ENCODE measurements around the gene TMED8.

DNA sequence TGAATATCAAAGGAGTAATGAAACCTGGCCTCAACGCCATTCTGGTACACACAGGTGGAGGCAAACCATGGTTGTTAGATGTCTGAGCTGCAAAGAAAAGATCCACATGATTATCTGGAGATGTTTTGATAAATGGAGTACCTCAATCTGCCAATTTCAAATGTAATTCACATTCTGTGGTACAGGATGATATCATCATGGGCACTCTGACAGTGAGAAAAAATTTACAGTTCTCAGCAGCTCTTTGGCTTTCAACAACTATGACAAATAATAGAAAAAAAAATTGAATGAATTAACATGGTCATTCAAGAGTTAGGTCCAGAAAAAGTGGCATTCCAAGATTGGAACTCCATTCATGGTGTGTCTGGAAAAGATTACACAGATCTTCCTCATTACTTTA lies 17.3 kb downstream of the TMED8 start:
- TF ChIP-seq YY2 (tag by site-specific recombination; IDR thresholded peaks at IDR 0.05) (no peak), ZEB2 (tag by site-specific recombination; IDR thresholded peaks at IDR 0.05) (no peak), ZNF311 (tag by site-specific recombination; IDR thresholded peaks at IDR 0.05; ENCODE audit: borderline replicate concordance) (no peak), ZNF76 (tag by site-specific recombination; IDR thresholded peaks at IDR 0.05; ENCODE audit: borderline replicate concordance, low read depth) (no peak), ZNF146 (tag by site-specific recombination; IDR thresholded peaks at IDR 0.05) (no peak)
- TF ChIP-seq, protein P1, sequence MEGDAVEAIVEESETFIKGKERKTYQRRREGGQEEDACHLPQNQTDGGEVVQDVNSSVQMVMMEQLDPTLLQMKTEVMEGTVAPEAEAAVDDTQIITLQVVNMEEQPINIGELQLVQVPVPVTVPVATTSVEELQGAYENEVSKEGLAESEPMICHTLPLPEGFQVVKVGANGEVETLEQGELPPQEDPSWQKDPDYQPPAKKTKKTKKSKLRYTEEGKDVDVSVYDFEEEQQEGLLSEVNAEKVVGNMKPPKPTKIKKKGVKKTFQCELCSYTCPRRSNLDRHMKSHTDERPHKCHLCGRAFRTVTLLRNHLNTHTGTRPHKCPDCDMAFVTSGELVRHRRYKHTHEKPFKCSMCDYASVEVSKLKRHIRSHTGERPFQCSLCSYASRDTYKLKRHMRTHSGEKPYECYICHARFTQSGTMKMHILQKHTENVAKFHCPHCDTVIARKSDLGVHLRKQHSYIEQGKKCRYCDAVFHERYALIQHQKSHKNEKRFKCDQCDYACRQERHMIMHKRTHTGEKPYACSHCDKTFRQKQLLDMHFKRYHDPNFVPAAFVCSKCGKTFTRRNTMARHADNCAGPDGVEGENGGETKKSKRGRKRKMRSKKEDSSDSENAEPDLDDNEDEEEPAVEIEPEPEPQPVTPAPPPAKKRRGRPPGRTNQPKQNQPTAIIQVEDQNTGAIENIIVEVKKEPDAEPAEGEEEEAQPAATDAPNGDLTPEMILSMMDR (tag by site-specific recombination; IDR thresholded peaks at IDR 0.05) = no peak
- TF ChIP-seq, protein P2, sequence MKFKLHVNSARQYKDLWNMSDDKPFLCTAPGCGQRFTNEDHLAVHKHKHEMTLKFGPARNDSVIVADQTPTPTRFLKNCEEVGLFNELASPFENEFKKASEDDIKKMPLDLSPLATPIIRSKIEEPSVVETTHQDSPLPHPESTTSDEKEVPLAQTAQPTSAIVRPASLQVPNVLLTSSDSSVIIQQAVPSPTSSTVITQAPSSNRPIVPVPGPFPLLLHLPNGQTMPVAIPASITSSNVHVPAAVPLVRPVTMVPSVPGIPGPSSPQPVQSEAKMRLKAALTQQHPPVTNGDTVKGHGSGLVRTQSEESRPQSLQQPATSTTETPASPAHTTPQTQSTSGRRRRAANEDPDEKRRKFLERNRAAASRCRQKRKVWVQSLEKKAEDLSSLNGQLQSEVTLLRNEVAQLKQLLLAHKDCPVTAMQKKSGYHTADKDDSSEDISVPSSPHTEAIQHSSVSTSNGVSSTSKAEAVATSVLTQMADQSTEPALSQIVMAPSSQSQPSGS (tag by site-specific recombination; IDR thresholded peaks at IDR 0.05; ENCODE audit: low read depth) = no peak
